A172 (cell line): ENCODE results near the gene RNF5. TPM values are rescaled to one million over a fixed set of nuclear protein-coding genes. Genes with fewer than 3 reads are reported as not detected.
"Not testable (repeated sequence)": the region's sequence is repeated elsewhere in the genome, so short reads cannot be mapped to it uniquely, and the experiment has no call there.

Experiments
- DNase-seq: peaks from one replicate; pipeline ENCODE4 v3.0.0-alpha.2; 2015; ENCODE audit warnings: low spot score
- total RNA-seq: library from RNA; depleted of rRNA; stranded (reverse); fragments of >200 nt; shearing (Covaris generic); gene quantifications from 2 replicates; pipeline ENCODE4 v1.2.3, GENCODE V29; 2014; rRNA removed

The RNF5 gene
- total RNA-seq, 1 experiment from 2014 or later = 61.7 TPM

GRCh38 chr6:32204268-32204715 is 26.1 kb downstream of the RNF5 start:
- DNase-seq = no peak

GRCh38 chr6:32208996-32209395 is 30.8 kb downstream of the RNF5 start:
- DNase-seq = no peak

GRCh38 chr6:32210191-32210601 is 32.0 kb downstream of the RNF5 start:
- DNase-seq = no peak

GRCh38 chr6:32211432-32211831 is 33.2 kb downstream of the RNF5 start:
- DNase-seq = not testable (repeated sequence)

- no peak for DNase-seq
Observed at GRCh38 chr6:32212076-32212760, 34.0 kb downstream of the RNF5 start.

- no peak for DNase-seq
Observed at GRCh38 chr6:32213649-32214048, 35.4 kb downstream of the RNF5 start.

- no peak for DNase-seq
Observed at GRCh38 chr6:32214126-32214525, 35.9 kb downstream of the RNF5 start.

- no peak for DNase-seq
Observed at GRCh38 chr6:32215617-32216016, 37.4 kb downstream of the RNF5 start.

GRCh38 chr6:32216285-32216684 is 38.1 kb downstream of the RNF5 start:
- DNase-seq = no peak

GRCh38 chr6:32216998-32217397 is 38.8 kb downstream of the RNF5 start:
- no peak for DNase-seq

GRCh38 chr6:32218167-32218566 is 40.0 kb downstream of the RNF5 start:
- no peak for DNase-seq

- DNase-seq = no peak
Observed at GRCh38 chr6:32220021-32220420, 41.8 kb downstream of the RNF5 start.

- DNase-seq = no peak
Observed at GRCh38 chr6:32222333-32223230, 44.4 kb downstream of the RNF5 start.

- no peak for DNase-seq
Observed at GRCh38 chr6:32223258-32224235, 45.3 kb downstream of the RNF5 start, which contains the start of gene NOTCH4. Gene NOTCH4, minus strand, starts transcription at chr6:32224067. Its CDS starts 139 bp downstream, at chr6:32223928.

GRCh38 chr6:32224696-32225095 is 46.5 kb downstream of the RNF5 start:
- no peak for DNase-seq

- DNase-seq = no peak
Observed at GRCh38 chr6:32226434-32226833, 48.2 kb downstream of the RNF5 start.

Other genes starting within 250 kb of the RNF5 start
- 3.7 and 4.0 TPM in 2 replicates for gene CFB, start 232.3 kb upstream of the RNF5 start, total RNA-seq
- 92.1 and 117 TPM in 2 replicates for gene NELFE, start 219.4 kb upstream of the RNF5 start, total RNA-seq
- gene SKIC2, start 219.2 kb upstream of the RNF5 start, total RNA-seq = 26.0 and 29.9 TPM in 2 replicates
- gene DXO, start 206.3 kb upstream of the RNF5 start, total RNA-seq = 16.4 and 17.9 TPM in 2 replicates
- 1.2 and 1.6 TPM in 2 replicates for gene C4A, start 196.3 kb upstream of the RNF5 start, total RNA-seq
- gene C4B, start 163.6 kb upstream of the RNF5 start, total RNA-seq = 0.62 and 2.5 TPM in 2 replicates
- 0.05 TPM in 1 of 2 replicates, not detected in the other for gene CYP21A2, start 140.0 kb upstream of the RNF5 start, total RNA-seq
- 45.0 and 45.7 TPM in 2 replicates for gene TNXB, start 69.1 kb upstream of the RNF5 start, total RNA-seq
- gene ATF6B, start 50.2 kb upstream of the RNF5 start, total RNA-seq = 19.9 and 22.2 TPM in 2 replicates
- 4.8 and 8.8 TPM in 2 replicates for gene FKBPL, start 48.1 kb upstream of the RNF5 start, total RNA-seq
- gene PRRT1, start 26.5 kb upstream of the RNF5 start, total RNA-seq = not detected in 2 replicates
- 4.7 and 7.7 TPM in 2 replicates for gene PPT2, start 24.3 kb upstream of the RNF5 start, total RNA-seq
- gene EGFL8, start 13.8 kb upstream of the RNF5 start, total RNA-seq = 1.9 and 4.9 TPM in 2 replicates
- gene AGPAT1, start 2.3 kb upstream of the RNF5 start, total RNA-seq = 29.6 and 36.2 TPM in 2 replicates
- 0.60 and 2.2 TPM in 2 replicates for gene AGER, start 5.8 kb downstream of the RNF5 start, total RNA-seq
- 18.1 and 21.4 TPM in 2 replicates for gene PBX2, start 11.8 kb downstream of the RNF5 start, total RNA-seq
- gene GPSM3, start 14.2 kb downstream of the RNF5 start, total RNA-seq = 3.1 and 3.4 TPM in 2 replicates
- gene NOTCH4, start 45.7 kb downstream of the RNF5 start, total RNA-seq = 0.81 and 1.6 TPM in 2 replicates
- gene TSBP1, start 193.5 kb downstream of the RNF5 start, total RNA-seq = not detected in 2 replicates
- gene BTNL2, start 228.8 kb downstream of the RNF5 start, total RNA-seq = not detected in 2 replicates